Uterus (tissue), 2 donors: Measurements from ENCODE around the gene TSGA10IP.

Experiments
- POLR2A ChIP-seq, 2 donors: fragments of 450-650 bp; IDR thresholded peaks; one replicate each; pipeline ENCODE4 v1.6.1; 2016; ENCODE audit warnings: antibody characterized with exemption in 2 of 2, mild to moderate bottlenecking in 1 of 2, moderate library complexity in 1 of 2
- TF ChIP-seq, protein P1 (sequence below), 4 experiments: fragments of 200-600 bp in 2 of 4; fragments of 450-650 bp in 2 of 4; sonication (generic) in 2 of 4; IDR thresholded peaks; one replicate each; pipeline ENCODE4 v1.5.1; 2016 to 2019; ENCODE audit warnings: antibody characterized with exemption in 4 of 4, mild to moderate bottlenecking in 2 of 4, moderate library complexity in 1 of 4

DNA sequence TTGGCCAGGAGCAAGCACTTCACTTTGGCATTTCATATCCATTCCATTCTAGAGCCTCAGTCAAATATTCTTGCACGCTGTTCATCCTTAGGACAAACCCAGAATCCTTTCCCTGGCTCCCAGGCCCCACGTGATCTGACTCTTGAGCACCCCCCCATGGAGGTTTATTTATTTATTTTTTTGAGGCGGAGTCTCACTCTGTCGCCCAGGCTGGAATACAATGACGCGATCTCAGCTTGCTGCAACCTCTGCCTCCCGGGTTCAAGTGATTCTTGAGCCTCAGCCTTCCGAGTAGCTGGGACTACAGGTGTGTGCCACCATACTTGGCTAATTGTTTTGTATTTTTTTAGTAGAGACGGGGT, 12.7 kb upstream of the TSGA10IP start:
- TF ChIP-seq, protein P1, sequence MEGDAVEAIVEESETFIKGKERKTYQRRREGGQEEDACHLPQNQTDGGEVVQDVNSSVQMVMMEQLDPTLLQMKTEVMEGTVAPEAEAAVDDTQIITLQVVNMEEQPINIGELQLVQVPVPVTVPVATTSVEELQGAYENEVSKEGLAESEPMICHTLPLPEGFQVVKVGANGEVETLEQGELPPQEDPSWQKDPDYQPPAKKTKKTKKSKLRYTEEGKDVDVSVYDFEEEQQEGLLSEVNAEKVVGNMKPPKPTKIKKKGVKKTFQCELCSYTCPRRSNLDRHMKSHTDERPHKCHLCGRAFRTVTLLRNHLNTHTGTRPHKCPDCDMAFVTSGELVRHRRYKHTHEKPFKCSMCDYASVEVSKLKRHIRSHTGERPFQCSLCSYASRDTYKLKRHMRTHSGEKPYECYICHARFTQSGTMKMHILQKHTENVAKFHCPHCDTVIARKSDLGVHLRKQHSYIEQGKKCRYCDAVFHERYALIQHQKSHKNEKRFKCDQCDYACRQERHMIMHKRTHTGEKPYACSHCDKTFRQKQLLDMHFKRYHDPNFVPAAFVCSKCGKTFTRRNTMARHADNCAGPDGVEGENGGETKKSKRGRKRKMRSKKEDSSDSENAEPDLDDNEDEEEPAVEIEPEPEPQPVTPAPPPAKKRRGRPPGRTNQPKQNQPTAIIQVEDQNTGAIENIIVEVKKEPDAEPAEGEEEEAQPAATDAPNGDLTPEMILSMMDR (IDR thresholded peaks at IDR 0.05), result no peak
- TF ChIP-seq POLR2A (IDR thresholded peaks at IDR 0.05), result no peak
